RWPE2 (cell line): ENCODE data around the gene DNAJB11.
A peak's percentile ranks its signal among the peaks of the same experiment; 100 is the strongest.

Experiments
- ATAC-seq: fragments of 200-7000 bp; cut with Tn5 transposase; 3 replicates; pipeline ENCODE4 v1.9.1; 2021; ENCODE audit warnings: low read depth
- DNase-seq: peaks from one replicate; pipeline ENCODE4 v3.0.0-alpha.2; 2020; ENCODE audit warnings: low spot score
- H3K27ac ChIP-seq: fragments of 450-650 bp; 2 replicates; pipeline ENCODE4 v1.5.1; 2017; ENCODE audit warnings: mild to moderate bottlenecking; ENCODE audit not compliant: poor library complexity, severe bottlenecking
- H3K27me3 ChIP-seq: fragments of 250-450 bp; sonication (Bioruptor Pico); 2 replicates; pipeline ENCODE4 v1.5.1; 2021; ENCODE audit warnings: mild to moderate bottlenecking, moderate library complexity; ENCODE audit not compliant: insufficient read depth, poor library complexity, severe bottlenecking
- H3K36me3 ChIP-seq: fragments of 250-450 bp; sonication (Bioruptor Pico); 2 replicates; pipeline ENCODE4 v1.5.1; 2020; ENCODE audit warnings: low read depth, mild to moderate bottlenecking, moderate library complexity
- H3K4me1 ChIP-seq: fragments of 250-450 bp; sonication (Bioruptor Pico); 2 replicates; pipeline ENCODE4 v1.5.1; 2021; ENCODE audit warnings: mild to moderate bottlenecking, moderate library complexity; ENCODE audit not compliant: insufficient read depth, poor library complexity, severe bottlenecking
- H3K4me3 ChIP-seq: fragments of 250-450 bp; sonication (Bioruptor Pico); 2 replicates; pipeline ENCODE4 v1.5.1; 2021; ENCODE audit warnings: mild to moderate bottlenecking, moderate library complexity; ENCODE audit not compliant: severe bottlenecking
- H3K9me3 ChIP-seq: fragments of 250-450 bp; sonication (Bioruptor Pico); 2 replicates; pipeline ENCODE4 v1.5.1; 2021; ENCODE audit warnings: mild to moderate bottlenecking, moderate library complexity; ENCODE audit not compliant: severe bottlenecking
- CTCF ChIP-seq: fragments of 450-650 bp; IDR thresholded peaks from one replicate; pipeline ENCODE4 v1.5.1; 2017; ENCODE audit warnings: mild to moderate bottlenecking, moderate library complexity; ENCODE audit not compliant: poor library complexity, severe bottlenecking

The DNAJB11 gene

GRCh38 chr3:186593862-186594261 is 23.3 kb downstream of the DNAJB11 start:
- Histone ChIP-seq H3K27ac (no peak overlapping the region), H3K9me3 (no peaks in the 10 kb centered on the region), H3K4me3 (no peak overlapping the region), H3K4me1 (peaks cover 18% of the 10 kb centered on the region), H3K36me3 (no peaks in the 10 kb centered on the region), H3K27me3 (no peaks in the 10 kb centered on the region)
- ATAC-seq (no peak), DNase-seq (no peak)
- no peak for TF ChIP-seq CTCF

- ATAC-seq (no peak), DNase-seq (no peak)
- Histone ChIP-seq H3K27me3 (no peaks in the 10 kb centered on the region), H3K36me3 (no peaks in the 10 kb centered on the region), H3K4me1 (peaks cover 10% of the 10 kb centered on the region), H3K27ac (no peak overlapping the region), H3K9me3 (no peaks in the 10 kb centered on the region), H3K4me3 (no peak overlapping the region)
- TF ChIP-seq CTCF = no peak
Observed at GRCh38 chr3:186594591-186595113, 24.1 kb downstream of the DNAJB11 start.

GRCh38 chr3:186596568-186597287 is 26.2 kb downstream of the DNAJB11 start:
- ATAC-seq (0 out of 3 replicates have a peak, but pooled peaks have one; percentile 38), DNase-seq (no peak)
- Histone ChIP-seq H3K27me3 (no peaks in the 10 kb centered on the region), H3K36me3 (no peaks in the 10 kb centered on the region), H3K4me1 (peaks cover 4% of the 10 kb centered on the region), H3K27ac (no peak overlapping the region), H3K9me3 (no peaks in the 10 kb centered on the region), H3K4me3 (no peak overlapping the region)
- TF ChIP-seq CTCF = no peak

GRCh38 chr3:186598108-186598784 is 27.7 kb downstream of the DNAJB11 start:
- 0 out of 3 replicates have a peak, but pooled peaks have one; percentile 12 for ATAC-seq
- no peak for TF ChIP-seq CTCF
- Histone ChIP-seq H3K9me3 (no peaks in the 10 kb centered on the region), H3K4me1 (peaks cover 4% of the 10 kb centered on the region), H3K4me3 (no peak overlapping the region), H3K27me3 (no peaks in the 10 kb centered on the region), H3K36me3 (no peaks in the 10 kb centered on the region), H3K27ac (no peak overlapping the region)
- DNase-seq = no peak
